NOMO-1 treated with DMSO at 0.1 percent for 48 hours (cell line): ENCODE measurements around the gene ZNF584.

Experiments used
- DNase-seq: peaks from one replicate; lab custom pipeline; 2025; ENCODE audit not compliant: unreplicated experiment; lab: John Stamatoyannopoulos, UW

ZNF584 gene

DNA sequence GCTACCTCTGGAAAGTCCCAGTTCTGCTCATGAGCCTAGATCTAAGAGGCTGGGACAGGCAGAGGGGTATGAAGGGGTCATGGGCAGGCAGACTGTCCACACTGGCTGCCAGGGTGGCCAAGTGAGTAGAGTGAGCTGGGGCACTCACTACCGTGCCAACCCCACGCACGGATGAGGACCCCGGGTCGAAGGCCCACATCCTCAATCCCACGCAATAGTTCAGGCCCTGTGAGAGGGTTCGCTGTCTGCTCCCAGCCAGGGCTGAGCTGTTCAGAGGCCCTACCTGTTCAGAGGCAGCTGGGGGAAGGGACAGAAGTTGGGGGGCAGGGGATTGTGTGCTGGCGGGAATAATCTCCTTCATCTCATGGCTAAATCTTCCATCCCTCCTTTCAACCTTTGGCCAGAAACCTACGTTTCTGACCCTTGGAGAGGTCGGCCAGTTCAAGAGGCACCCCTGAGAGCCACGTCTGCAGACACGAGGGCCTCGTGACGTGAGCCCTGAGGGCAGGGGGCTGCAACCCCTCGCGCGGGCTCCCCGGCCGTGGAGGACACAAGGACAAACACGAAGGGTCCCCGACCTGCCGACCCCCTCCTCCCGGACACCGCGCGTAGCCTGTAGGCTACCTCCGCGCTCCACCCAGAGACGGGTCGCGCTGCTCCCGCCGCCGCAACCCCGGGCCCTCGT is 22.4 kb upstream of the ZNF584 start:
- DNase-seq = no peak

GRCh38 chr19:58386576-58387337 is 21.7 kb upstream of the ZNF584 start, which contains the start of gene RPS5:
TSS of gene RPS5 (plus strand) at chr19:58387269. CDS start at chr19:58388138, 869 bp downstream.
- DNase-seq = peak; percentile 98

DNA sequence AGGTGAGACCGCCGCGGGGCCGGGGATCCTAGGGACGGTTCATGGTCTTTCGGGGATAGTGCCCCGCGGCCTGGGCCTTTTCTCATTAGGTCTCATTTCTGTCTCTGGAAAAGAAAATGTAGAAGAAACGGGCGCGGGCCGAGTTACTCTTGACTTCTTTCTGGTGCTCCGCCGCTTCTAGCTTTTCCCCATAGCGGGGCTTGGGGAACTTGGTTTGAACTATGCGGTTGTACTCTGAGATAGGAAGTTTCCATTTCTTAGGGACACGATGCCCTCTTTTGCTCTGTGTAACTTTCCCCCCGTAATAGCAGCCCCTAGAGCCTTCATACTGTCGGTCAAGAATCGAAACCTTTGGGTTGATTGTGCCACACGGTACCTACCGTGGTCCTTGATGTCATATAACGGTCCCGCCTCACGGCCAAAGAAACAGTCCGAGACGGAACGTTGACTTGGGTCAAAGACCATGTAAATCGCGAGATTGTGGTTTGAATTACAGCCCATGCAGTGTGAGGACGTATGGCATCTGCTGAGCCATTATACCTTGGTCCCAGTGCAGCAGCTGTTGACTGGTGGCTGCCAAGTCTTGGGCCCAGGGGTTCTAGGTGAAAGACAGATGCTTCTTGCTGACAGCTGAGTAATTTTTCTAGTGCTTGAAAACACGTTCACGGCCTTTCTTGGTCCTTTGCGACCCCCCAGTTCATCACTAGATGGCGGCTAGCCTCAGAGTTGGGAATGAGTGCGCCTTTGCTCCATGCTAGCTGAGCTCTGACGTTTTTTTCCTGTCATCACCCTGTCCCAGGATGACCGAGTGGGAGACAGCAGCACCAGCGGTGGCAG is 20.9 kb upstream of the ZNF584 start:
- DNase-seq = no peak

- DNase-seq = no peak
Observed at GRCh38 chr19:58388175-58388526, 20.3 kb upstream of the ZNF584 start.

- no peak for DNase-seq
Observed at GRCh38 chr19:58392945-58393724, 15.3 kb upstream of the ZNF584 start.

- no peak for DNase-seq
Observed at GRCh38 chr19:58393725-58394033, 14.8 kb upstream of the ZNF584 start.

DNA sequence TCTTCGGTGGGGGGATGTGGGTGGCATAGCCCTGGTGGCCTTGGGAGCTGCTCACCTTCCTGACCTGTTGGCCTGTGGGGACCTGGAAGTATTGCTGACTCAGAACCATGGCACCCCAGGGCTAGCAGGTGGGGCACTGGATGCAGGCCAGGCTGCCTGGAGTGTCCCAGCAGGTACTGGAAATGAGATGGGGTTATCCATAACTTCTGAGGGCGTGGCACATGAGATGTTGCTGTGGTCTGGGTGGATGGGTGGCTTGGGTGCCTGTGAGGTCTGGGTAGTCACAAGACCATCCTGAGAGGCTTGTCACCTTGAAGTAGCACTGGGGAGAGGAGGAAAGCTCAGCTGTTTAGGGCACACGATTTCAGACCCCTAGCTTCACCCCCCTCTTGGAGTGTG is 13.6 kb upstream of the ZNF584 start:
- DNase-seq = no peak

DNA sequence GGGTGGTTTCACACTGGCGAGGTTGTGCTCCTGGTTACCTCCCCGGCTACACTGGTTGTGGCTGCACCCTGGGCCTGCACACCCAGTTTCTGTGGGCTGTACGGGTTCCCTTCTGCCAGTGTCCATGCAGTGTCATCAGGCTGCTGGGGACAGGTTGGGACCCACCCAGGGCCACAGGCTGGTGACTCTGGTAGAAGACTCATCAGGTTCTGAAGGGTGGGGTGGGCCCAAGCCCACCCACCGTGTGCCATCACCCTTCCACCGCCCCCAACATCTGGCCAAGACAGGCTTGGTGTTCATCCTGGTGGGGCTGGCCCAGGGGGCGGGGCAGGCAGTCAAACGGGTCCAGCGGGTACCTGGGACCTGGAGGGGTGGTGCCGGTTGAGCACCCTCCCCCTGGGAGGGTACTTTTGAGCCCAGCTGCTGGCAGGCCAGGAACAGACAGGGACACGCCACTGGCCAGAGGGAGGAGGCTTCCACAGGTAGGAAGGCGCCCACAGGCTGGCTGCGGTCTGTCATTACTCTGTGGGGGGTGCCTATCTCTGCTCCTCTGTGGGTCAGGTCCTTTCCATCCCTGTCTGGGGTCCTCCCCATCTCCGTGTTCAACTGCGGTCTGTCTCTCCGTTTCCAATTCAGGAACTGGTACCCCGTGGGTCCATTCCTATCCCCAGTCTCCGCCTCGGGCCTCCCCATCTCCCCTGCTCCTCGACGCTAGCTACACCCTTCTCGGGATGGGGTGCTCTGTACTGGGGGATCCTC is 13.1 kb upstream of the ZNF584 start, which contains the start of gene RNF225:
Gene RNF225, plus strand, starts transcription at position 437 of the 759 bp plus-strand sequence. CDS start 434 bp downstream, outside the sequence.
- DNase-seq = no peak

DNA sequence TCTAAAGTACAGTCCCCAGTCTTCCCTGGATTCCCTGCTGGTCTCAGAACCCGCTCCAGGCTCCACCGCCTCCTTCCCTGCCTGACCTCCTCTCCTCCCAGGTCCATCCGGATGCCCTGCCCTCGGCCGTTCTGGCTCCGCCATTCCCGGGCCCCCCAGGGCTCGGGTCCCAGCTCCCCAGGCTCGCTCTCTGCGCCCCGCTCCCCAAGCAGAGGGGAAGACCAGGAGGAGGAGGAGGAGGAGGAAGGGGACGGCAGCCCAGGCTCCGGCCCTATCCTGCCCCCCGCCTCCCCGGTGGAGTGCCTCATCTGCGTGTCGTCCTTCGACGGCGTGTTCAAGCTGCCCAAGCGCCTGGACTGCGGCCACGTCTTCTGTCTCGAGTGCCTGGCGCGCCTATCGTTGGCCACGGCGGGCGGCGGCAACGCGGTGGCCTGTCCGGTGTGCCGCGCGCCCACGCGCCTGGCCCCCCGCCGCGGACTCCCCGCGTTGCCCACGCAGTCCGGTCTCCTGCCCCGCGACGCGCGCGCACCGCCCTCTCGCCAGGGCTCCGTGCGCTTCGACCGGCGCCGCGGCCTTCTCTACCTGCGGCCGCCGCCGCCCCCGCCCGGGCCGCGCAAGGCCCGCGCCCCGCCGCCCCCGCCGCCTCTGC is 12.3 kb upstream of the ZNF584 start:
- DNase-seq = no peak

- no peak for DNase-seq
Observed at GRCh38 chr19:58396691-58397532, 11.5 kb upstream of the ZNF584 start.

- no peak for DNase-seq
Observed at GRCh38 chr19:58397533-58398037, 10.9 kb upstream of the ZNF584 start.

DNA sequence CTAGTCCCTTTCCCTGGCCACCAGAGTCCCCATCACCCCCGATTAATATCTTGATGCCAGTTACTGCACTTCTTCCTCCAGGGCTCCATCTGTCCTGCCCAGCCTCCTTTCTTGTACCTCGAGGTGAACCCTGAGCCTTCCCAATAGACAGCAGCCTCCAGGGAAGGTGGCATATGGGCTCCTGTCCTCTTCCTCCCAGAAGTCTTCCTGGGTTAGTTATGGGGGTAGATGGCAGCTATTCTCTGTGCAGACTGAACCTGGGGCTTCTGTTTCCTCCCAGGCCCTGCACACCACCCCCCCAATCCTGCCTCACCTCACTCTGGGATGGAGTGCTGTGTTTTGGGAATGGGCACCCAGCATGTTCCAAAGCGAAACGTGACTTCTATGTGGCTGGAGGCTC is 10.4 kb upstream of the ZNF584 start:
- no peak for DNase-seq

- no peak for DNase-seq
Observed at GRCh38 chr19:58398545-58398944, 9.9 kb upstream of the ZNF584 start.

- no peak for DNase-seq
Observed at GRCh38 chr19:58399903-58400302, 8.5 kb upstream of the ZNF584 start.

- DNase-seq = no peak
Observed at GRCh38 chr19:58400316-58400915, 8.0 kb upstream of the ZNF584 start.

DNA sequence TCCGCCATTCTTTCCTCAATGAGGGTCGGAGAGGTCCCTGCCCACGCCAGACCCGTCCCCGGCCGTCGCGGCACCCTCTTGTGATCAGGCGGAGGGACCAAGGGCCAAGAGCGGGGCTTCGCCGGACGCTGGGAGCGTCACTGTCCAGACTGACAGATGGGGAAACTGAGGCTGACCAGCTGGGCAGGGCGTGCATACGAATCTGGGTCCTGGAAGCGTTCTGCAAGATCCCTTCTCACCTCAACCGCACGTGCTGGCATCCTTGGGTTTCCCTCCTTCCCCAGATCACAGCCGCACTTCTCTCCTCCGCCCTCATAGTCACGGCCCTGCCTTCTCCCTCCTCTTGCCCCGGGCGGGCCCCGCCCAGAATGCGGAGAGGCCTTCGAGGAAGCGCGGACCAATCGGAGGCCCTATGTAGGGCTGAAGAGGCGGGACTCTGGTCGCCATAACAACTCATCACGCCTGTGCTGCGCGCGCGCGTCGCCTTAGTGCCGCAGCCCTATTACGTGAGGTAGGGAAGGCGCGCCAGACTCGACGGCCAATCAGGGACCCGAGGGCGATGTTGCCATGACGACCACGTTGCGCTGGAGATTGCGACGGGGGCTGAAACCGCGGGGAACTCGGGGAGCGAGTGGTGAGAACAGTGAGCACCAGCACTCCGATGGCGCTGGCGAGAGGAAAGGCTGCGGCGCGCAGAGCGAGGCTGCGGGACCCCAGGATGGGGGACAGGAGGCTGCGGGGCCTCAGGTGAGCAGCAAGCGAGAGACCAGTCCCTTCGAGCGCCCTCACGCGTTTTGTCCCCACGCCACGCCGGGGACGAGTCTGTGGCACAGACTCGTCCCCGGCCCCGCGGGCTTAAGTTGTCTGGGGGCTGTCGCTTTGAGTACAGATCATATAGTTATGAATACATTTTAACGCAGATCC is 7.3 kb upstream of the ZNF584 start:
- peak; percentile 99 for DNase-seq

DNA sequence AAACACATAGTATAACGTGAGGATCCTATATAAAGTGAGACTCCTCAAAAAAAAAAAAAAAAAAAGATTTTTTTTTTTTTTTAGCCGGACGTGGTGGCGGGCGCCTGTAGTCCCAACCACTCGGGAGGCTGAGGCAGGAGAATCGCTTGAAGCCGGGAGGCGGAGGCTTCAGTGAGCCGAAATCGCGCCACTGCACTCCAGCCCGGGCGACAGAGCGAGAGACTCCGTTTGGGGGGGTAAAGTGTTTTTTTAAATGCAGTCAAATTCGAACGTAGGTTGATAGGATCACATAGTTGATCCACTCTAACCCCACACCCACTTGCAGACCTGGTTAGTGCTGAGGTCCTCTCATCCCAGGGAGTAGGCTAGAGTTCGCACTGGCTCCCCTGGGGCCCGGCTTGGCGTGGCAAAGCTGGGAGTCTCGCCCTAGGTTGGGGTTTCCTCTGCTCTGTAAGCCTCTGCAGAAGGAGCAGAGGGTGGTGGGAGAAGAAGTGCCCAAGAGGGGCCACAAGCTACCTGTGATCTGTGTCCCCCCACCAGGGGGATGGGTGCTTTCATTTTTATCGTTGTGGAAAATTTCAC is 6.5 kb upstream of the ZNF584 start:
- DNase-seq = no peak
